ENCODE data around the gene ZNRD2. TPM values are rescaled to one million over a fixed set of nuclear protein-coding genes. Genes with fewer than 3 reads are reported as not detected.

ZNRD2 gene
- total RNA-seq, 1 donor from 2014 or later, result 37.4 TPM

GRCh38 chr11:65589444-65590239, 19.4 kb downstream of the ZNRD2 start:
- TF ChIP-seq, protein P1, sequence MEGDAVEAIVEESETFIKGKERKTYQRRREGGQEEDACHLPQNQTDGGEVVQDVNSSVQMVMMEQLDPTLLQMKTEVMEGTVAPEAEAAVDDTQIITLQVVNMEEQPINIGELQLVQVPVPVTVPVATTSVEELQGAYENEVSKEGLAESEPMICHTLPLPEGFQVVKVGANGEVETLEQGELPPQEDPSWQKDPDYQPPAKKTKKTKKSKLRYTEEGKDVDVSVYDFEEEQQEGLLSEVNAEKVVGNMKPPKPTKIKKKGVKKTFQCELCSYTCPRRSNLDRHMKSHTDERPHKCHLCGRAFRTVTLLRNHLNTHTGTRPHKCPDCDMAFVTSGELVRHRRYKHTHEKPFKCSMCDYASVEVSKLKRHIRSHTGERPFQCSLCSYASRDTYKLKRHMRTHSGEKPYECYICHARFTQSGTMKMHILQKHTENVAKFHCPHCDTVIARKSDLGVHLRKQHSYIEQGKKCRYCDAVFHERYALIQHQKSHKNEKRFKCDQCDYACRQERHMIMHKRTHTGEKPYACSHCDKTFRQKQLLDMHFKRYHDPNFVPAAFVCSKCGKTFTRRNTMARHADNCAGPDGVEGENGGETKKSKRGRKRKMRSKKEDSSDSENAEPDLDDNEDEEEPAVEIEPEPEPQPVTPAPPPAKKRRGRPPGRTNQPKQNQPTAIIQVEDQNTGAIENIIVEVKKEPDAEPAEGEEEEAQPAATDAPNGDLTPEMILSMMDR (IDR thresholded peaks at IDR 0.05; ENCODE audit: unreplicated experiment), result no peak
- Mint-ChIP-seq H3K36me3 (ENCODE audit: low read depth, unreplicated experiment) (peaks cover 9% of the 10 kb centered on the region), H3K4me1 (ENCODE audit: unreplicated experiment) (no peaks in the 10 kb centered on the region), H3K27me3 (ENCODE audit: unreplicated experiment) (peaks cover 36% of the 10 kb centered on the region), H3K9me3 (ENCODE audit: unreplicated experiment) (no peaks in the 10 kb centered on the region), H3K4me3 (ENCODE audit: unreplicated experiment) (no peak overlapping the region), H3K27ac (ENCODE audit: unreplicated experiment) (no peak overlapping the region)
- no peak for DNase-seq (ENCODE audit: low spot score)

DNA sequence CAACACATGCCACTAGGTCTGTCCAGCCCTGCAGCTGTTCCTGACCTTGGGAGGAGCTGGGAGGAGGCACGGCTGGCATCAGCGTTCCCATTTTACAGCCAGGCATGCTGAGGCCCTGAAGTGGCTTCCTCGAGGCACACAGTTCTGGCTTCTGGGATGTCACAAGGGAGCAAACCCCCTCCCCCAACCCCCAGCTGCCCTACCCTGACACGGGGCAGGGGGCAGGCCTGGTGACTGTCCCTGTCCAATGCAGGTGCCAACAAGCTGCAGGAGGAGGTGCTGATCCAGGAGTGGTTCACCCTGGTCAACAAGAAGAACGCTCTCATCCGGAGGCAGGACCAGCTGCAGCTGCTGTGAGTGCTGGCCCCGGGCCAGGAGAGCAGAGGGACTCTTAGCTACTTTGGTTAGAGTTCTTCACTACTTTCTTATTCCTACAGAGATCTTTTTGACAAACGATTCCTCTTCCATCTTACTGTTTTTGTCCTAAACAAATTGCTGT, 20.0 kb downstream of the ZNRD2 start:
- Mint-ChIP-seq H3K27ac (ENCODE audit: unreplicated experiment) (peak overlapping the region; percentile 74), H3K27me3 (ENCODE audit: unreplicated experiment) (peaks cover 40% of the 10 kb centered on the region), H3K36me3 (ENCODE audit: low read depth, unreplicated experiment) (peaks cover 12% of the 10 kb centered on the region), H3K4me3 (ENCODE audit: unreplicated experiment) (no peak overlapping the region), H3K9me3 (ENCODE audit: unreplicated experiment) (no peaks in the 10 kb centered on the region), H3K4me1 (ENCODE audit: unreplicated experiment) (no peaks in the 10 kb centered on the region)
- TF ChIP-seq, protein P1 (IDR thresholded peaks at IDR 0.05; ENCODE audit: unreplicated experiment), result no peak
- no peak for DNase-seq (ENCODE audit: low spot score)

DNA sequence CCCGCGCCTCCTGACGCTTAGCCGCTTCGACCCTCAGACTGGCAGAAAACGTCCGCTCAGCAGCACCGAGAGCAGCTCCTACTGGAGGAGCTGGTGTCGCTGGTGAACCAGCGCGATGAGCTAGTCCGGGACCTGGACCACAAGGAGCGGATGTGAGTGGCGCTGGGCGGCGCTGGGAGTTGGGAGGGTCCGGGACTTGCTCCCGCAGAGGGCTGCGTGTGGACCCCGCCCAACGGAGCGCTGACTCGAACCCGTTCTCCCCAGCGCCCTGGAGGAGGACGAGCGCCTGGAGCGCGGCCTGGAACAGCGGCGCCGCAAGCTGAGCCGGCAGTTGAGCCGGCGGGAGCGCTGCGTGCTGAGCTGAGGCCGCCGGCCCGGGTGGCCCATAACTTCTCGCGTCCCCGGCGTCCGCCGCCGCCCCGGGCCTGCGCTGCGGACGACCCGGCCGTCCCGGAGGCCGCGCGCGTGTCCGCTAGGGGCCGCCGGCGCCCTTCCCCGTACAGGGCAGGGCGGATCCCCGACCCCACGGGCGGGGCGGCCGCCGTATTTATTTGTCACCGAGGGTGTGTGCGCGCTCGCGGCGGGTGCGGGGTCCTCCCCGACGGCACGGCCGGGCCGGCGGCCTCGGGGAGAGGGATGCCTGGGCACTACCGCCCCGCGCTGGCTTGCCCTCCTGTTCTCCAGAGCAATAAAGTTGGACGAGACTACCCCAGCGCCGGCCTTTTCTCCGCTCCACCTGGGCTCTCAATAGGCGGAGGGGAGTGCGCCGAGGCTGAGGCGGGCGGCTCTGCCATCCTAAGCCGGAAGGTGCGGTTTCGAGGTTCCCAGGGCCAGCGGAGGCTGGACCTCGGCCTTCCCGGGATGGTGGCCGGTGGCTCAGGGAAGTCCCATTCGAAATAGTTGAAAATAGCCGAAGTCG, 21.9 kb downstream of the ZNRD2 start:
- Mint-ChIP-seq H3K36me3 (ENCODE audit: low read depth, unreplicated experiment) (peaks cover 6% of the 10 kb centered on the region), H3K4me3 (ENCODE audit: unreplicated experiment) (no peak overlapping the region), H3K27me3 (ENCODE audit: unreplicated experiment) (peaks cover 34% of the 10 kb centered on the region), H3K9me3 (ENCODE audit: unreplicated experiment) (no peaks in the 10 kb centered on the region), H3K27ac (ENCODE audit: unreplicated experiment) (no peak overlapping the region), H3K4me1 (ENCODE audit: unreplicated experiment) (peaks cover 4% of the 10 kb centered on the region)
- DNase-seq (ENCODE audit: low spot score), result peak; percentile 58
- TF ChIP-seq, protein P1 (IDR thresholded peaks at IDR 0.05; ENCODE audit: unreplicated experiment), result no peak

GRCh38 chr11:65592858-65593517, 22.7 kb downstream of the ZNRD2 start:
- H3K36me3 Mint-ChIP-seq (ENCODE audit: low read depth, unreplicated experiment), result peaks cover 10% of the 10 kb centered on the region
- TF ChIP-seq, protein P1 (IDR thresholded peaks at IDR 0.05; ENCODE audit: unreplicated experiment), result no peak
- H3K4me1 Mint-ChIP-seq (ENCODE audit: unreplicated experiment), result peaks cover 4% of the 10 kb centered on the region
- H3K4me3 Mint-ChIP-seq (ENCODE audit: unreplicated experiment), result no peak overlapping the region
- H3K27me3 Mint-ChIP-seq (ENCODE audit: unreplicated experiment), result peaks cover 34% of the 10 kb centered on the region
- DNase-seq (ENCODE audit: low spot score), result no peak
- no peak overlapping the region for H3K27ac Mint-ChIP-seq (ENCODE audit: unreplicated experiment)
- H3K9me3 Mint-ChIP-seq (ENCODE audit: unreplicated experiment), result no peaks in the 10 kb centered on the region

Measured in endothelial cell (in vitro differentiated cells).